SK-N-DZ (cell line): ENCODE measurements around the gene LGALS9C. TPM values are rescaled to one million over a fixed set of nuclear protein-coding genes. Genes with fewer than 3 reads are reported as not detected.
"Not testable (repeated sequence)": the region's sequence is repeated elsewhere in the genome, so short reads cannot be mapped to it uniquely, and the experiment has no call there.

Experiments used
- DNase-seq: peaks from one replicate; pipeline ENCODE4 v3.0.0-alpha.2; 2015; ENCODE audit warnings: low spot score
- polyA plus RNA-seq, 2 experiments: library from polyadenylated mRNA; depleted of rRNA; stranded (reverse); fragments of >200 nt; gene quantifications; 2 replicates each; pipeline ENCODE4 v1.2.3, GENCODE V29; 2014

Gene LGALS9C
- polyA plus RNA-seq (2014; cell fraction: cytosol; rRNA removed), result not detected in 2 replicates
- polyA plus RNA-seq (2014; cell fraction: nucleus; rRNA removed), result not detected in 2 replicates

DNA sequence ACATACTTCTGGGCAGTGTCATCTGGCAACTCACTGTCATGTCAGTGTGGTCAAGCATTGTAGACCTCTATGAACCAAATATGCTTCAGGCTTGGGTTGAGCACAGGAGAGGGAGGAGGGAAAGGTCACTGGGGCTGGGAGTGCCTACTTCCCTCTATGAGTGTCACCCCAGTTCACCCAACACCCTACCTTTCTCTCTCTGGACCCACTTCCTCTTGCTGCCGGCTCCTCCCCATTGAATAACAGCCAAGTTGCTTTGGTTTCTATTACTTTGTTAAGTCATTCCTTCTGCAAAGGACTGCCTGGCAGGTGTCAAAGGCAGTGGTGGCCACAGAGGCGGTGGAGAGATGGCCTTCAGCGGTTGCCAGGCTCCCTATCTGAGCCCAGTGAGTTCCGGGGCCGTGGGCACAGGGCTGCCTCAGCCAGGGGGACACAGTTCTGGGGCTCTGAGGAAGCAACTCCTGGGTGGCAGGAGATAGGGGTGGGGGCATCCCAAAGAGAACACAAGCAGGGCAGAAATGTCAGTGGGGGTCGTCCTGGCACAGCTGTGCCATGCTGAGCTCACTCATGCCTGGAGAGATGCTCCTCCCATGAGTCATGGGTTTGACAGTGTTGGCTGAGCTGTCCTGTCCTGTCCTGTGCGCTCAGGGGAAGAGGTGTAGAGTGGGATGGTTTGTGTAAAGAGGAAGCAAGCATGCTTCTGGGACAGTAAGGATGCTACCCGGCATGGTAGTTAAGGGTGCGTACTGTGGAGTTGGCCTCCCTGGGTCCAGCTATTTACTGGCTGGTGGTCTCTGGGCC, at the start of gene LGALS9C:
Gene LGALS9C, plus strand, starts transcription at position 282 of the 801 bp plus-strand sequence. Its CDS starts 66 bp downstream, at position 348.
- DNase-seq, result not testable (repeated sequence)

DNA sequence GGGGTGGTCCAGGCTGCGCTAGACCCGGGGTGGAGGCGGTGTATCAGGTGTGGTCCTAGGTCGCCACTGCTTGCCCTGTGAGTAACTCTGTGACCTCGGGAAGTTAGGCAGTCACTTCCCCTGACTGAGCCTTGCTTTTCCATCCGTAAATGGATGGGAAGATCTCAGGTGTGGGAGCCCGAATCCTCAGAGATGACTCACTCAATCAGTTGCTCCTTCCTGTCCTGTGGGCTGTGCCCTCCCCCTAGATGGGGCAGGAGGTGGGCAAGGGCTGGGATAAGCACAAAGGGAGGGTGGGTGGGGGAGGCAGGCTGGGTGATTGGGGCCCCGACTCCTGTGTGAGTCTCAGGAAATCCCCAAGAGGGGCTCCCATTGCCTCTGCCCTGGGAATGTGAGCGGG, 44.4 kb upstream of the LGALS9C start:
- not testable (repeated sequence) for DNase-seq

DNA sequence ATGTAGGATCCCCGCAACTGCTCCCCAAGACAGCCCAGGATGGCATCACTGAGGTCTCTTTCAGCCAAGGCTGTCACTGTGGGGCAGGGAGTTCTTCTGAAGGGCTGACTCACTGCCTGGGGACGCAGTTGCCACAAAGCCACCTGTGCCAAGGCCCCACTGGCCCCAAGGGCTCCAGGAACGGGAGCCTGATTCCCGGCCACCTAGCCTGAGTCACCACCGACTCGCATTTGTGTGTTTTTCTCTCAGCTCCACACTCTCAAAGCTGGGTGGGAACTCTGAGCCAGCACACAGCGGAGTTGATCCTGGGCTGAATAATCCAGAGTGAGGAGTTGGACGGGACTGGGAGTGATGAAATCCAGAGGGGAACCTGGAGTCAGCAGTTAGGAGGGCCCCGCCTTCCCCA, 37.1 kb upstream of the LGALS9C start:
- DNase-seq, result not testable (repeated sequence)

DNA sequence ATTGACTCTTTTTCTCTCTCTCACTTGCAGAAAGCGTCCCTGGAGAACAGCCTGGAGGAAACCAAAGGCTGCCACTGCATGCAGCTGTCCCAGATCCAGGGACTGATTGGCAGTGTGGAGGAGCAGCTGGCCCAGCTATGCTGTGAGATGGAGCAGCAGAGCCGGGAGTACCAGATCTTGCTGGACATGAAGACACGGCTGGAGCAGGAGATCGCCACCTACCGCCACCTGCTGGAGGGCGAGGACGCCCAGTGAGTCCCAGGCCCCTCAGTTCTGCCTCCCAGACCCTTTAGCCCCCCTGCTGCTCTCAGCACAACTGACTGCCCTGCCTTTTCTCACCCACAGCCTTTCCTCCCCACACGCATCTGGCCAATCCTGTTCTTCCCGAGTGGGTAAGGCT, 34.5 kb upstream of the LGALS9C start:
- DNase-seq, result not testable (repeated sequence)

DNA sequence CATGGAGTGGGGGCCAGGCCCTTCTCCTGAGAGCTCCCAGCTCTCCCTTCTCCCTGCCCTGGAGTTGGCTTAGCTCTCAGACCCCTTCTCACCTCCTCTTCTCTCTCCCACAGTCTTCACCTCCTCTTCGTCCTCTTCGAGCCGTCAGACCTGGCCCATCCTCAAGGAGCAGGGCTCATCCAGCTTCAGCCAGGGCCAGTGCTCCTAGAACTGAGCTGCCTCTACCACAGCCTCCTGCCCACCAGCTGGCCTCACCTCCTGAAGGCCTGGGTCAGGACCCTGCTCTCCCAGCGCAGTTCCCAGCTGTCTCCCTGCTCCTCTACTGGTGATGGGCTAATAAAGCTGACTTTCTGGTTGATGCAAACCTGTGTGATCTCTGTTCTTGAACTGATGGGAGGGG, 34.1 kb upstream of the LGALS9C start:
- DNase-seq, result not testable (repeated sequence)

DNA sequence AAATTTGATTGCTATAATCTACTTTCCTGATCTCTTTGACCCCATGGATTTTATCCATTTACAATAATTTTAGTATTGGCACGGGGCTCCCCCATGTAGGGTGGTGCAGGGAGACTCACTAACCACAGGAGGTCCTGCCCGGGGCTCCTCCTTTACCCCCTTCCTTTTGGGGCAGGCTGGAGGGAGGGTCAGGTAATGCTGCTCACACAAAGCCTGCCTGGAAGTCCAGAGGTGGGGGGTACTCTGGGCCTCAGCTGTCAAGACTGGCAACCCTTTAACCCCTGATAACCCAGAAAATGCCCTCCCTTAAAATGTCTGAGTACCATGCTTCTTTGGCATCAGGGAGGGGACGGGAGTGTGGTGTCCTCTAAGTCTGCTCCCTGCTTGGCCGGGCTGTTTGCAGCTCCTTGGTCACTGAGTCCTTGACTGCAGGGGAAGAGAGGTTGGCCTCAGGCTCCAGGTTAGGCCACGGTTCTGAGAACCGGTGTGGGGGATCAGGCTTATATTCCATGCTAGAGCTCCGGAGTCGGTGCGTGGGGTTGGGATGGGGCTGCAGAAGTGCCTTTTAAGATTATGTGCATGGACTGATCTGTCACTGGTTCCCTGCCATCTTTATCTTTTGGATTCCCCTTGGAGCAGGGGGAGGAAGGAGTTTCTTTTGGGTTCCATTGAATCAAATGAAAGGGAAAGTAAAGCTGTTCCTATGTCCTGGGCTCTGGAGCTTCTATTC, 28.9 kb upstream of the LGALS9C start:
- DNase-seq, result not testable (repeated sequence)

DNA sequence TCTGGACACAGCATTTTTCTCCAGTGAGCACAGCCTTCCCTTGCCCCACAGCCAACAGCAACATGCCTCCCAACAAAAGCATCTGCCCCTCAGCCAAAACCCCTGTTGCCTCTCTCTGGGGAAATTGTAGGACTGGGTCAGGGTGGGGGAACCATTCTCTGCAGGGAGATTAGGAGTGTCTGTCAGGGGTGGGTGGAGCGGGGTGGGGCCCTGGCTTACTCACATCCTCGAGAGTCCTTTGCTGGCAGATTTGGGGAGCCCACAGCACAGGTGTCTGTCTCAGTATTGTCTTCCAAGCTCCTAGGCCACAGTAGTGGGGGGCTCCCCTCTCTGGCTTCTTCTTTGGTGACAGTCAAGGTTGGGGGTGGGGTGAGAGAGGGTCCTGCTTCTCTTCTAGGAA, 28.3 kb upstream of the LGALS9C start:
- DNase-seq, result not testable (repeated sequence)

DNA sequence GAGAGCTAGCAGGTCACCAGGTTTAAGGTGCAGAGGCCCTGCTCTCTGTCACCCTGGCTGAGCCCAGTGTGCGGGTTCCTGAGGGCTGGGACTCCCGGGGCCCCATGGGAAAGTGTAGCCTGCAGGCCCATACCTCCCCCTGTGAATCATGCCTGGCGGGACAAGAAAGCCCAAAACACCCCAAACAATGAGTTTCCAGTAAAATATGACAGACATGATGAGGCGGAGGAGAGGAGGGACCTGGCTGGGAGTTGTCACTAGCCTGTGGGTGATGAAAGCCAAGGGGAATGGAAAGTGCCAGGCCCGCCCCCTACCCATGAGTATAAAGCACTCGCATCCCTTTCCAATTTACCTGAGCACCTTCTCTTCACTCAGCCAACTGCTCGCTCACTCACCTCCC, 26.8 kb upstream of the LGALS9C start:
- DNase-seq, result not testable (repeated sequence)

DNA sequence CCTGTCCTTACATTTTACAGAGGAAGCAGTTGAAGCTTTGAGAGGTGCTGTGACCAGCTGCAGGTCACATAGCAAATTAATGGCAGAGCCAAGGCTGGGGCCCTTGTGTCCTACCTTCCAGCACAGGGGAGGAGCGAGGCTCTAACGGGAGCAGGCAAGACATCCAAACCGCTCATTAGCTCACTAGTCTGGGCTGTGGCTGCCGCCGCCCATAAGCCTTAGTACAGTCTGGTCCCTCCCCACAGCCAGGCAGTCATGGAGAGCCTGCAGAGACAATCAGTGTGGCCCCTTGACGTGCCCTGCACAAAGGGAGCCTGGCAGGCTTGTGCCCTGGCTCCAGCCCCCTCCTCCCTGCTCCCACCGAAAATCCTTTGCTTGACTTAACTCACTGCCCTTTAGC, 25.6 kb upstream of the LGALS9C start:
- not testable (repeated sequence) for DNase-seq

DNA sequence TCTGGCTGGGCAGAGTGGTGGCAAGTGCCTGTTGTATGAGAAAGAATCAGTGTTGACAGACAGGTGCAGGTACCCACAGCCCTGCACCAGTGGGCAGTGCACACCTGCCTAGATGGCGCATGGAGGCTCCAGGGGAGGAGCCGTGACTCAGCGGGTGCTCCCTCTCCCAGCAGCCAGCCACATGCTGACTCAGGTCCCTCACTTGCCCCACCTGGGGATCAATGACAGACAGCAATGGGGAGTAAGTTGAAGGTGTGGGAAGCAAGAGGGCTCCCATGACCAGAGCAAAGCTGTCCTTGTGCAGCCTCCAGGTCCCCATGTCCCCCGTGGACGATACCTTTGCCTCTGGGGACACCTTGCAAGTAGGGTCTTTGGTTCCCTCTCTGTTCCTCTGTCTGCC, 24.6 kb upstream of the LGALS9C start:
- DNase-seq, result not testable (repeated sequence)

DNA sequence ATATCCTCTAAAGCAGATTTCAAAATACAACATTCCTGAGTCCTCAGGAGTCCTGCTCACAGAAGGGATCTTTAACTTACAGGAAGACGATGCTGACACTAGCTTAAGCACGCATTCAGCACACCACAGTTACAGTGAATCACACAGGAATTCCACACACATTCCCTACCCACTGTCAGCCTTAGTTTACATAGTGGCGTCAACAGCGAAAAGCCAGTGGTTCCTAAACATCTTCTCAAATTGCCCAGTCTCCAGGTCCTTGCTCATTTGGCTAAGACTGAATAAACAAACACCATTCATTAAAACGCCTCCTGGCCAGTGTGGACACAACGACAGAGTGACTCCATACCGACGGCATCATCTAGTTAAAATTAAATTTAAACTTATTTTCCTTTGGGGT, 17.6 kb upstream of the LGALS9C start:
- DNase-seq, result not testable (repeated sequence)

DNA sequence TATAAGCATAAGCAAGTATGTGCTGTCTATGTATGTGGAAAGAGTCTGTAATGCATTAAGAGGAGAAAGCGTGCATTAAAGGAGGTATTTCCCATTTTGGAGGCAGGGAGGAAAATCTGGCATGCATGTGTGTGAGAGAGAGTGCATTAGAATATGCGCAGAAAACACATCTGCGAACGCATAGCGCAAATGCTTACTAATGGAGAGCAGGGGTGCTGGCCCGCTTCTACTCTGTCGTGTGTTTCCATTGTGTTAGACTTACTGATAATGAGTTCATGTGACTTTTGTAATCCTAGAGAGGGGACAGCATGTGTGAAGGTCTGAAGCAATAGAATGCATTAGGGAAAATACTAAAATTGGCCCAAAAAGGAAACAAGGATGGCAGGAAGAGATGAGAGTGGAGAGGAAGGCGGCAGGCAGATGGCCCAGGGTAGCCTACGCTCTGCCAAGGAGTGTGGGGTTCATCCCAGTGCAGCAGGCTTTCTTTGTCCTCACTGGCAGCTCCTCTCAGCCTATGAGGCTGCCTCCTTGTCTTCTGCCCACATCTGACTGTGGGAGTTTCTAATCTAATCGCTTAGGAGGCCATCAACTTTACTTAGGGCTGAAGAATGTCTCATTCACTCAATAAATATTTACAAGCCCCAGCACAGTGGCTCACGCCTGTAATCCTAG, 12.6 kb upstream of the LGALS9C start:
- not testable (repeated sequence) for DNase-seq

DNA sequence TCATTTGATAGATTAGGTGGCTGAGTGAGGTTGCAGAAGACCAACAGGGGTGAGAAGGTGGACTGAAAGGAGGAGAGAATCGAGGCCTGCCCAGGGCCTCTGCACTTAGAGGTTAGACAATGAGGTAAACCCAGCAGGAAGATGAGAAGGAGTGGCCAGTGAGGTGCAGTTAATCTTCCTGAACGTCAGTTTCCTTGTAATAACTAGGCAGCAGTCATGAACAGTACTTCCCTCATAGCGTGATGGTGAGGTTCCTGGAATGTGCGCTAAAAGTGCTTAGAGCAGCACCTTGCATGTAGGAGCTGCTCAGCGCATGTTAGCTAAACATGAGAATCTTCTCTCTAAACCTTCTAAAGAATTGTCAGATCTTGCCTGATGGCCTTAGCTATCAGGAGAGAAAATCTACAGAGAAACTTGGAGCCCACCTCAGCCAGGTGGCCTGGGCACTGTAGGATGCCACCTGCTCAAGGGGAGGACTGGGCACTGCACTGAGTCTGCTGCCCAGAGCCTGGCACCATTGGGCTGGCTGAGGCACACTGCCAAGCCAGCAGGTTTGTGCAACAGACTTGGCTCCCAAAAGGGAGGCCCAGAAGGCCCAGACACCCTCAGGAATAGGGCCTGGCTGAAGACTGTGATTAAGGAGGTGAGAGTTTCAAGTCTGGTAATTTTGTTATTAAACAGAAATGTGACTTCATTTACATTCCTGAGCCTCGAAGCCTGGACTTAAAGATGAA, 10.2 kb upstream of the LGALS9C start:
- not testable (repeated sequence) for DNase-seq

DNA sequence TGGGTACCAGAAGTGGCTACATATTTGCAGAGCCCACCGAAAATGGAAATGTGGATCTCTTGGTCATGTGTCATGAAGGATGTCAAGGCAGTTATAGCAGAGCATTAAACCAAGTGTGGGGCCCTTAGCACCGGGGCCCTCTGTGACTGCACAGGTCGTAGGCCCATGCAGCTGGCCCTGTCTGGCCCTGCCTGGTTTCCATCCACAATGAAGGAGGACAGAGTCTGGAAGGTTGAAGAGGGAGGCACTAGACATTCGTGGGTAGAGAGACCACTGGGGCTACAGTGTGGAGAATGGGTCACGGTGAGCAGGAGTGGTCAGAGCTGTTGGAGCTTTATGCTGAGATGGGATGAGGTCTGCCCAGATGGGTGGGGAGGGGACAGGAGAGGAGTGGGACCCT, 9.6 kb upstream of the LGALS9C start:
- DNase-seq, result not testable (repeated sequence)

DNA sequence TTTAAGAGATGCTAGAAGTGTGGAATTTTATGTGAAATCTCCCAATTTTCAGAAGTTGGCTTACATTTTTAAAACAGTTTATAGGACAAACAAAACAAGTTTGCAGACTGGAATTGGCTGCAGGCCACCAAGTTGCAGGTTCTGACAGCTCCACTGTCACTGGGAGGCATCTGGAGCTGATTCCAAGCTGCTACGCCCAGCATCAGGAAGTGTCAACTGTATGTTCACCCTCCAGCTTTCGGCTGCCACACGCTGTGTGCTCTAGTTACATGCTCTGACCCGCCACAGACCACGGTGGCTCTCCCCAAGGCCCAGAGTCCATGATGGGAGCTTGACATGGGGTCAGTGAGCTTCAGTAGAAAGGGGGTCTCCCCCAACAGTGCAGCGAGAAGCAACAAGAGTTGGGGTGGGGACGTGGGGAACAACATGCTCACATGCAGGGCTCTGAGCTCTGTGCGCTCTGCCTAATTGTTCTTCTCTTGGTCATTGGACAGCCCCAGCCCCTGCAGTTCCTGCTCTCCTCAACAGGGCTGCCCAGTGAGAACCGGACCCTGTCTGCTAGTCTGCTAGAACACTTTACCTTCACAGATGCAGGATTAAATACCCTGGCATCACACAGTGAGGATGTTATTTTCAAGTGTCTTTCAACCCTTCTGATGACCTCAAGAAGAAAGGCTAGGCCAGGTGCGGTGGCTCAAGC, 8.0 kb upstream of the LGALS9C start:
- not testable (repeated sequence) for DNase-seq

DNA sequence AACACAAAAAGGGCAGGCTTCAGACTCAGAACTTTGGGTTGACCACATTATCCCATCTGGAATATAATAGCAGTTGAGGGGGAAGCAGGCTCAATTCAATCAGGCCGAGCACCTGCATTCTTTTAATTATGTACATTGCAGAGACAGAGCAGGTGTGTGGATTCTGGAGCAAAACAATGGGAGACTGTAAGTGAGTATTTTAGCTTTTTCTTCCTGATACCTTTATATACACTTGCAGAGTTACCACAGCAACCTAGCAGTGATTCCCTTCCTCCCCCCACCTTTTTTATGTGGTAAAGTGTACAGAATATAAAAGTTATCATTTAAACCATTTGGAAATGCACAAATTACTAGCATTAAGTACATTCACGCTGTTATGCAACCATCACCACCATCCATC, 6.8 kb upstream of the LGALS9C start:
- DNase-seq, result not testable (repeated sequence)

DNA sequence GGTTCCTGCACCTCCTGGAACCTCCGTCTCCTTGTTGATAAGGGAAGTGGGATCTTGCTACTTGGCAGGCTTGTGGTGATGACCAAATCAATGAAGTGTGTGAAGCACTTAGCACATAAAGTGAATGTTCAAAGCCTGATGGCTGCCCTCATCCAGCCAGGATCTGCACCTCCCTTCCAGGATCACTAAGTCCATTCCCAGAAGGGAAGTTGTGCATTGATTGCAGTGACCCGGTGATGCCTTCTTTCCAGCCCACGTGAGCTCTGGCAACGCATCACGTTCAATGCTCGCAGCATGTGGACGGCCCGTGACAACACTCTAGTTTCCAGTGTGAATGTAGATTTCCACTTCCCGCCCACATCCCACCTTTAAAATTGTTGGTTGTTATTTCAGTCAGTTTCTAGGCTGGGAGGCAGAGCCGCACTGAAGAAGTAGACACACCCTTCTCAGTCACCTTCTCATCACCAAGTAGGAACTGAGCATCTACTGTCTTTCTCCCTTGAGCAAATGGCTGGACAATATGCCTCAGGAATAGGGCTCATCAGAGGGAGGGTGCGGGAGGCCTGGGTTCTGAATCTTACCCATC, 6.2 kb upstream of the LGALS9C start:
- DNase-seq, result not testable (repeated sequence)

DNA sequence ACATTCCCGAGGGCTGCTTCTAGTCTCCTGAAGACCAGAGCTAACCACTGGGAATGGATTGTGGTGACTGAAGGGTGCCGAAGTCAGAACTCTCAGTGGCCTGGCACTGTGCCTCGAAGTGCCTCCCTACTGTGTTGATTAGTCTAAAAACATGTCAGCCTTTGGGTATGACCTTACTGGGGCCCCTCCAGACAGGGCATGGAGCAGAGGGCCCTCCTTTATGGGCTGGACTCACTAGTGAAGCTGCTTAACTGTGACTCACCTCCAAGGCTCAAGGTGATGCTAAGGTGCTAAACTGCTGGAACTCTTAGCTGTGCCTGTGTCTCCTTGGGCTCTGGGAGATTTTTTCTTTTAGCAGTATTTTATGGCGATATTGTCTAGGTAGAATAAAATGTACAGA, 2.6 kb upstream of the LGALS9C start:
- not testable (repeated sequence) for DNase-seq

DNA sequence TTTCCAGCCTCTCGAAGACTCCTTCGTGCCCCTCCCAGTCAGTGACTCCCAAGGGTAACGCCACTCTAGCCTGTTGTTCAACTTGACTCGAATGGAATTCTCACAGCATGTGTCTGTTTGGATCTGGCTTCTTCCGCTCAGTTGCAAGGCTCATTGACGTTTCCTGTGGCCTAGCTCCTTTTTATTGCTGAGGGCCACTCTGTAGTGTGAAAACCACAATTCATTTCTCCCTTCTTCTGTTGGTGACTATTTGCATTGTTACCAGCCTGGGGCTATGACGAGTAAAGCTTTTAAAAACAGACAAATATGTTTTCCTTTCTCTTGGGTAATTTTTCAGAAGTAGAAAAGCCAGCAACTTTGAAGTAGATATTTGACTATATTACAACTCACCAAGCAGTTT, 1.8 kb upstream of the LGALS9C start:
- DNase-seq, result not testable (repeated sequence)

DNA sequence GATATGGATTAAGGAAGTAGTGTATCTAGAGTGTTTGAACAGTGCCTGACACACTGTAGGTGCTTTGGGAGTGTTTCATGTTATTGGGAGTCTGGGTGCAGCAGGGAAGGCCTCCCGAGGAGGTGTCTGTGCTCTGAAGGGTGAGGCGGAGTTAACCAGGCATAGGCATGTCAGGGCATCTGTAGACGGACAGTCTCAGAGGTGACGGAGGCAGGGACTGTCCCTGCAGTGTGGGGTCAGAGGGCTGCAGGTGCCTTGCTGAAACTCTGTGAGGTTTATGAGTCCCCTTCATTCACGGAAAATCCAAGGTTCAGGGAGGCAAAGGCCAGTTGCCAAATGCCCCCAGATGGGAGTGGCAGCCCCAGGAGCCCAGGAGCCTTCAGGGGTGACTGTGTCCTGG, 778 bp downstream of the LGALS9C start:
- DNase-seq, result not testable (repeated sequence)
